Activated CD8-positive, alpha-beta T cell treated with anti-CD3 and anti-CD28 coated beads for 36 hours (primary cell): ENCODE results near the gene NEB. TPM values are rescaled to one million over a fixed set of nuclear protein-coding genes. Genes with fewer than 3 reads are reported as not detected.

Source experiments
- ATAC-seq: fragments of 200-7000 bp; cut with Tn5 transposase; one replicate; pipeline ENCODE4 v1.10.0; 2021; ENCODE audit warnings: mild to moderate bottlenecking, moderate library complexity
- CTCF ChIA-PET: fragments of 350-600 bp; sonication (Branson Sonifier 250); formaldehyde crosslinking; loops from one replicate; lab custom pipeline; 2021; ENCODE audit warnings: antibody characterized with exemption; lab: Charles Lee
- POLR2A ChIA-PET: fragments of 350-600 bp; sonication (Branson Sonifier 250); formaldehyde crosslinking; loops from one replicate; lab custom pipeline; 2021; ENCODE audit warnings: antibody characterized with exemption; lab: Charles Lee
- DNase-seq: peaks from one replicate; pipeline ENCODE4 v3.0.0-alpha.2; 2020
- H3K27ac Mint-ChIP-seq: one replicate; pipeline ENCODE4 v1.8.0; 2021; ENCODE audit warnings: mild to moderate bottlenecking, mixed read lengths
- H3K27me3 Mint-ChIP-seq: one replicate; pipeline ENCODE4 v1.8.0; 2021; ENCODE audit warnings: mixed read lengths
- H3K36me3 Mint-ChIP-seq: one replicate; pipeline ENCODE4 v1.8.0; 2021; ENCODE audit warnings: low read depth, mixed read lengths
- H3K4me1 Mint-ChIP-seq: one replicate; pipeline ENCODE4 v1.8.0; 2021; ENCODE audit warnings: low read depth, mixed read lengths
- H3K4me3 Mint-ChIP-seq: one replicate; pipeline ENCODE4 v1.8.0; 2021; ENCODE audit warnings: mild to moderate bottlenecking, moderate library complexity, mixed read lengths
- H3K9me3 Mint-ChIP-seq: one replicate; pipeline ENCODE4 v1.8.0; 2021; ENCODE audit warnings: mixed read lengths
- CTCF ChIP-seq: fragments of 200-600 bp; IDR thresholded peaks from one replicate; pipeline ENCODE4 v1.8.0; 2022; ENCODE audit warnings: antibody characterized with exemption, mild to moderate bottlenecking
- intact Hi-C: fragments of 100-400 bp; cut with micrococcal nuclease; formaldehyde crosslinking; loops from one replicate; pipeline ENCODE4 v1.10.0; 2022
- total RNA-seq, 2 experiments: library from RNA; stranded (reverse); gene quantifications; one replicate each; pipeline ENCODE4 v1.2.3, GENCODE V29; 2021

The NEB gene
- total RNA-seq, 2 experiments from 2014 or later: 0.18 to 0.34 TPM

- Mint-ChIP-seq H3K27me3 (no peaks in the 10 kb centered on the region), H3K4me1 (no peaks in the 10 kb centered on the region)
Measured at GRCh38 chr2:151718247-151718646, 16.0 kb downstream of the NEB start.

GRCh38 chr2:151716721-151717120 is 17.6 kb downstream of the NEB start:
- intact Hi-C loops: no loop called here
- H3K4me3 Mint-ChIP-seq: no peak overlapping the region
- no peak for ATAC-seq
- no peak overlapping the region for H3K27ac Mint-ChIP-seq
- TF ChIP-seq CTCF: no peak
- no peaks in the 10 kb centered on the region for H3K36me3 Mint-ChIP-seq
- CTCF ChIA-PET: no interaction called here
- no peak for DNase-seq
- no peaks in the 10 kb centered on the region for H3K4me1 Mint-ChIP-seq
- no peaks in the 10 kb centered on the region for H3K9me3 Mint-ChIP-seq
- H3K27me3 Mint-ChIP-seq: no peaks in the 10 kb centered on the region
- POLR2A ChIA-PET: no interaction called here

More at GRCh38 chr2:151718247-151718646, 16.0 kb downstream of the NEB start:
- Mint-ChIP-seq H3K4me3 (no peak overlapping the region), H3K36me3 (no peaks in the 10 kb centered on the region), H3K9me3 (no peaks in the 10 kb centered on the region), H3K27ac (no peak overlapping the region)
- ATAC-seq: no peak
- TF ChIP-seq CTCF: no peak
- ChIA-PET CTCF (no interaction called here), POLR2A (no interaction called here)
- intact Hi-C loops: no loop called here
- no peak for DNase-seq

GRCh38 chr2:151713291-151713903 is 20.9 kb downstream of the NEB start:
- Mint-ChIP-seq H3K4me1 (no peaks in the 10 kb centered on the region), H3K27me3 (no peaks in the 10 kb centered on the region), H3K36me3 (no peaks in the 10 kb centered on the region), H3K27ac (no peak overlapping the region), H3K4me3 (no peak overlapping the region), H3K9me3 (no peaks in the 10 kb centered on the region)
- DNase-seq: no peak
- no peak for TF ChIP-seq CTCF
- no peak for ATAC-seq
- ChIA-PET CTCF (interaction anchor here (1.3 kb wide), 1 partner anchor 15 kb away, joined by 3 read pairs; no protein-coding TSS in a partner anchor), POLR2A (no interaction called here)
- intact Hi-C loops: no loop called here

GRCh38 chr2:151711025-151711424 is 23.3 kb downstream of the NEB start:
- no peak for TF ChIP-seq CTCF
- ChIA-PET CTCF (no interaction called here), POLR2A (no interaction called here)
- ATAC-seq (no peak), DNase-seq (no peak)
- intact Hi-C loops: no loop called here
- Mint-ChIP-seq H3K27ac (no peak overlapping the region), H3K9me3 (no peaks in the 10 kb centered on the region), H3K36me3 (no peaks in the 10 kb centered on the region), H3K27me3 (no peaks in the 10 kb centered on the region), H3K4me3 (no peak overlapping the region), H3K4me1 (no peaks in the 10 kb centered on the region)

GRCh38 chr2:151708788-151709187 is 25.5 kb downstream of the NEB start:
- intact Hi-C loops: no loop called here
- Mint-ChIP-seq H3K27ac (no peak overlapping the region), H3K4me3 (no peak overlapping the region), H3K27me3 (no peaks in the 10 kb centered on the region), H3K9me3 (no peaks in the 10 kb centered on the region), H3K36me3 (no peaks in the 10 kb centered on the region), H3K4me1 (no peaks in the 10 kb centered on the region)
- ChIA-PET POLR2A (no interaction called here), CTCF (interaction anchor here (1.2 kb wide), 1 partner anchor 29 kb away, joined by 3 read pairs; no protein-coding TSS in a partner anchor)
- DNase-seq: no peak
- TF ChIP-seq CTCF: no peak
- no peak for ATAC-seq
